Skin of body (tissue), 2 donors: ENCODE measurements around the gene MAPK8. TPM values are rescaled to one million over a fixed set of nuclear protein-coding genes. Genes with fewer than 3 reads are reported as not detected.
"Not testable (repeated sequence)": the region's sequence is repeated elsewhere in the genome, so short reads cannot be mapped to it uniquely, and the experiment has no call there.

Experiments used
- DNase-seq: peaks from one replicate; lab custom pipeline; 2025; lab: John Stamatoyannopoulos, UW
- total RNA-seq: library from RNA; depleted of rRNA; stranded (reverse); fragments of >200 nt; gene quantifications from one replicate; pipeline ENCODE4 v1.2.3, GENCODE V29; 2014

The MAPK8 gene
- total RNA-seq, 1 donor from 2014 or later = 51.5 TPM

GRCh38 chr10:48333856-48334255 lies 27.4 kb downstream of the MAPK8 start:
- no peak for DNase-seq

- no peak for DNase-seq
These were observed 29.3 kb downstream of the MAPK8 start for GRCh38 chr10:48335788-48336187.

- no peak for DNase-seq
These were observed 30.6 kb downstream of the MAPK8 start for GRCh38 chr10:48336978-48337599.

GRCh38 chr10:48340734-48341133 lies 34.3 kb downstream of the MAPK8 start:
- no peak for DNase-seq

GRCh38 chr10:48343106-48343505 lies 36.6 kb downstream of the MAPK8 start:
- no peak for DNase-seq

- DNase-seq = no peak
These were observed 37.6 kb downstream of the MAPK8 start for GRCh38 chr10:48343921-48344598.

- not testable (repeated sequence) for DNase-seq
These were observed 39.8 kb downstream of the MAPK8 start for GRCh38 chr10:48346248-48346647.

- DNase-seq = not testable (repeated sequence)
These were observed 41.1 kb downstream of the MAPK8 start for GRCh38 chr10:48347539-48347938.

GRCh38 chr10:48347943-48348342 lies 41.5 kb downstream of the MAPK8 start:
- DNase-seq = not testable (repeated sequence)

GRCh38 chr10:48353246-48353645 lies 46.8 kb downstream of the MAPK8 start:
- DNase-seq = no peak

- DNase-seq = no peak
These were observed 51.2 kb downstream of the MAPK8 start for GRCh38 chr10:48357631-48358030.

- DNase-seq = no peak
These were observed 51.7 kb downstream of the MAPK8 start for GRCh38 chr10:48358162-48358561.

GRCh38 chr10:48358838-48359237 lies 52.4 kb downstream of the MAPK8 start:
- no peak for DNase-seq

- no peak for DNase-seq
These were observed 54.7 kb downstream of the MAPK8 start for GRCh38 chr10:48361176-48361575.

GRCh38 chr10:48363617-48364355 lies 57.3 kb downstream of the MAPK8 start:
- peak; percentile 73 for DNase-seq

GRCh38 chr10:48364659-48365405 lies 58.4 kb downstream of the MAPK8 start:
- DNase-seq = no peak

- no peak for DNase-seq
These were observed 59.2 kb downstream of the MAPK8 start for GRCh38 chr10:48365668-48366067.

GRCh38 chr10:48366261-48366660 lies 59.8 kb downstream of the MAPK8 start:
- DNase-seq = no peak

- no peak for DNase-seq
These were observed 63.0 kb downstream of the MAPK8 start for GRCh38 chr10:48369501-48369900.

- DNase-seq = no peak
These were observed 71.5 kb downstream of the MAPK8 start for GRCh38 chr10:48377751-48378530.

GRCh38 chr10:48378675-48379074 lies 72.2 kb downstream of the MAPK8 start:
- no peak for DNase-seq
